Erythroblast (primary cell): ENCODE data around the gene TTC29.

Source experiments
- DNase-seq, 2 experiments: peaks; one replicate each; lab custom pipeline; 2025; lab: John Stamatoyannopoulos, UW
- GATA1 ChIP-seq: IDR thresholded peaks from 2 replicates; pipeline ENCODE4 v1.6.1; 2011; ENCODE audit warnings: low read depth, mild to moderate bottlenecking, control low read depth, low read length, moderate library complexity
- POLR2A ChIP-seq: IDR thresholded peaks from 2 replicates; pipeline ENCODE4 v1.6.1; 2011; ENCODE audit warnings: mild to moderate bottlenecking, low read length

Gene TTC29

DNA sequence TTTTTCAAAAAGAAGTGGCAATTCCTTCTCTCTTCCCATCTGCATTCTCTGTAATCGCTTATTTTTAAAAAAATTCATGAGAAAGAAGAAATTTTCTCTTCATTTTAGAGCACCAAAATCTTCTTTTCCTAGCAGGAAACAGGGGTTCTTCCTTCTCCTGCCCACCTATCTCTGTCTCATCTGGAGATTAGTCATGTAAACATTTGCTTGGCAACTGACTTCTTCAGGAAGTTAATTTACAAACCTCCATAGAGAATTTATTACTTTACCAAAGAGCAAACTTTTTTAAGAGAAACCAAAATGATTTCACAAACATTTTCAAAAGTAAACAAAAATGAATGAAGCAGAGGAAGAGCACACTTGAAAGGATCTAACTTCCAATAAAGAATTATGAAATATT lies 13.5 kb downstream of the TTC29 start:
- DNase-seq, result no peak
- TF ChIP-seq POLR2A, result no peak
- no peak for TF ChIP-seq GATA1

- no peak for DNase-seq
- TF ChIP-seq POLR2A (no peak), GATA1 (no peak)
These were observed 15.0 kb downstream of the TTC29 start for GRCh38 chr4:146930673-146931072.

DNA sequence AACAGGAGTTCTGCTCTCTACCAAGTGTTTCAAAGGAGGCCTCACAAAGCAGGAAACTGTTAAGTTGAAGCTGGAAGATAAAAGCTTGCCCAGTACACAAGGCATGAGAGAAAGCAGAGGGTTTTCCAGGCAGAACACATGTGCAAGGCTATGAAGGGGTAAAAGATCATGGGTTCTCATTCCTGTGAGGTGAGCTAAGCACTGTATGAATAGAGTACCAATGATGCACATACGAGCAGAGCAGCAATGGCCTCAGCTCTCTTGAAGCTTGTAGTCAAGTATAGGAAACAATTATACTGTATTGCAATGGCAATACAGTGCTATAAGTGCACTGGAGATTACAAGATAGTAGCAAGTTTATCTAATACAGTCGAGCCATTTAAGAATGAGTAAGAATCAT lies 18.0 kb downstream of the TTC29 start:
- no peak for DNase-seq
- TF ChIP-seq POLR2A, result no peak
- no peak for TF ChIP-seq GATA1

GRCh38 chr4:146916479-146917076 lies 29.1 kb downstream of the TTC29 start:
- DNase-seq, result peak; percentile 22 to 59
- no peak for TF ChIP-seq POLR2A
- TF ChIP-seq GATA1, result no peak

DNA sequence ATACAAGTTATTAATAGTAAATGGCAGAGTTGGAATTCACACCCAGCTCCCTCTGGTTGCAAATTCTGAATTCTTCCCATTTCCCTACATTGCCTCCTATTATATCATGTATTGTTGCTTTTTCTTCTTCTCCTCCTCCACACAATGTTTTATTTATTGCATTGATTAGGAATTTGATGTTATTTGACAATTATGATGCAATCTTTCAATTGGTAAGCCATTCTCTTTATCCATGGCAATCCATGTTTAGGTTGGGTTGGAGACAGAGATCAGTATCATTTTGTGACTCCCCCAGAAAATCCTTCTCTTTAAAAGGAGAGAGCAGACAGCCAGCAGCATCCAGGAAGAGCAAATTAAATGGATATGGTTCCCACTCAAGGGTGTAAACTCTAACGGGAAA lies 30.5 kb downstream of the TTC29 start:
- TF ChIP-seq GATA1 (no peak), POLR2A (no peak)

GRCh38 chr4:146900295-146900694 lies 45.4 kb downstream of the TTC29 start:
- no peak for DNase-seq
- TF ChIP-seq GATA1, result no peak
- no peak for TF ChIP-seq POLR2A

More for the DNA sequence above, 30.5 kb downstream of the TTC29 start:
- no peak for DNase-seq

DNA sequence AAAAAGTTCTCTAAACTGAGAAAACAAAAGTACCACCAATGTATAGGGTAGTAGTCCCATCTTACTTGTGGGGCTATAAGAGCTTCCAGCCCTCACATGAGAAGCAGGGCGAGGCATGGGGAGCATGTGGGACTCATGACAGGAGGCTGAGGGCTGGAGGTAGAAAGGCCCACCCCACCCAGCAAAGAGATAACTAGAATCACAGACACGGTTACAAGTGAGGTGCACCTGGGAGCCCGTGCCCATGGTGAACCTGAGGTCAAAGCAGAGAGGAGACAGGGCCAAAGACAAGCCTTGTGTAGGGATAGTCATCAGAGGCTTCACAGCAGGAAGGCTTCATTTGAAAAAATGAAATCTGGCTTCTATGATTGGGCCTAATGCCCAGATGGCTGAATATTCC lies 55.4 kb downstream of the TTC29 start:
- no peak for DNase-seq
- TF ChIP-seq POLR2A, result no peak
- no peak for TF ChIP-seq GATA1

- no peak for DNase-seq
- TF ChIP-seq GATA1 (no peak), POLR2A (no peak)
These were observed 62.6 kb downstream of the TTC29 start for GRCh38 chr4:146883070-146883469.

DNA sequence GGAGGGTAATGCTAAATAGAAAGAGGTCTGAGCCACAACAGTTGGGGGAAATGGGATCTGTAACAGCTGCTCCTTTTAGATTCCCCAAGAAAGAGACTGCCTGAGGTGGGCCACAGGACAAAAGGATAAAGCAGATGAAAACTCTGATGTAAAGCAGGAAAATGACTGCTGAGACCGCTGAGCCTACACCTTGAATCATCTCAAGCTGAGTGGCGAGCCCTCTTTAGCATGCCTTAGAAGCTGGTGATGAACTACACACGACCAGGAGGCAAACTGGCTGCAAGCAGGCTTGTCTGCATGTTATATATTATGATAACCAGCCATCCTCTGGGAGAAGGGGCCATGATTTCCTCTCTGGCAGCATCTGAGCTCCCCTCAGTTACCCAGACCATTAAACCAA lies 88.4 kb downstream of the TTC29 start:
- TF ChIP-seq POLR2A, result no peak
- no peak for TF ChIP-seq GATA1
- no peak for DNase-seq

- TF ChIP-seq GATA1, result no peak
- no peak for TF ChIP-seq POLR2A
- DNase-seq, result no peak
These were observed 89.9 kb downstream of the TTC29 start for GRCh38 chr4:146855761-146856160.

- DNase-seq, result no peak
- no peak for TF ChIP-seq POLR2A
- TF ChIP-seq GATA1, result no peak
These were observed 93.3 kb downstream of the TTC29 start for GRCh38 chr4:146852360-146852759.

GRCh38 chr4:146847345-146847744 lies 98.3 kb downstream of the TTC29 start:
- TF ChIP-seq POLR2A, result no peak
- TF ChIP-seq GATA1, result no peak

DNA sequence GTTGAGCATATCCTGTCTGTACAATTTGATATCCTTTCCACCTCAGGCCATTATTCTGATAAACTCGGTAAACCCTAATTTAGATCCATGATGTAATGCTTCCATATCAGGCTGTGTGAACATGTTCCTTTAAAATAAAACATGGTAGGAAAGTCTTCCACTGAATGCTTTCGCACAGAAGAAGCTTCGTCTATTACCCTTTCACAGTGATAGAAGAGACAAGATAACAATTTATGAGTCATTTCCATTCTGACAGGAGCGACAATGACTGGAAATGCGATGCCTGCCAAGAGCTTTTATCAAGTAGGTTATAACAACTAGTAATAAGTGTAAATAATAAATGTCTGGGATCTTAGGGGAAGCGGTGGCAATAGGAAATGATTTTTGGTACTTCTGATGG lies 98.8 kb downstream of the TTC29 start:
- TF ChIP-seq GATA1, result no peak
- no peak for TF ChIP-seq POLR2A
- DNase-seq, result no peak

More at GRCh38 chr4:146847345-146847744, 98.3 kb downstream of the TTC29 start:
- no peak for DNase-seq

DNA sequence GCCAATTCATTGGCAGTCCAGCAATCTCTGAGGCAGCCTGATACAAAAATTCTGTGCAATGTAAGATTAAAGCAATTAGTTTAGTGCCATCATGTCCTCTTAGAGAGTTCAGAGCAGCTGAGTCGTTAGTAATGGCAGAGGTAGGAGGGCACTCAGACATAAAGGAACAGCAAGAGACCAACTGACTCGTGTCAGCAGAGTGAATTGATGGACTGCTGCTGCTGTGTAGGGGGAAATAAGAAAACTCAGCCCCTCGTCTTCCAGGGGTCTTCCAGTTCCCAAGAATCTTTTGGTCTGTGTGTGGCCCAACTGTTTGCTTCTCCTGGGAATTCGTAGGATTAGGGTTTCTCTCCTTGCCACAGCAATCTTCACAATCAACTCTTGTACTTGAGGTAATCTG lies 100.9 kb downstream of the TTC29 start:
- no peak for DNase-seq
- TF ChIP-seq POLR2A (no peak), GATA1 (no peak)

GRCh38 chr4:146842876-146843275 lies 102.8 kb downstream of the TTC29 start:
- TF ChIP-seq POLR2A, result no peak
- TF ChIP-seq GATA1, result no peak
- no peak for DNase-seq

GRCh38 chr4:146840731-146841130 lies 104.9 kb downstream of the TTC29 start:
- DNase-seq, result no peak
- no peak for TF ChIP-seq GATA1
- no peak for TF ChIP-seq POLR2A

DNA sequence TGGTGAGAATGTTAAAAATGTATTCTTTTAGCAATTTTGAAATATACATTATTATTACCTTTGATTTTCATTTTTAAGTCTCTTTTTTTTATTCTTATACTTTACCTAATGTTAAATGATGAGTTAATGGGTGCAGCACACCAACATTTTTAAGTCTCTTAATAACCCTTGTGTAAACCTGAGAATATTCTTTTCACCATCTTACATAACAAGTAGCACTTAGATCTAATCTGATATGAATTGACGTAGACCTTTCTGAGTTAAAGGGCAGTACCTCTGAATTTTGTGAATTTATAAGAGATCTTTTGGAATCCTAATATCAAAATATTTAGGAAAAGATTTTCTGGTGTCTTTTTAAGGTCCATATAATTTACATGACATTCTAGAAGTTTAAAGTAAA lies 110.6 kb downstream of the TTC29 start:
- DNase-seq, result no peak
- no peak for TF ChIP-seq GATA1
- no peak for TF ChIP-seq POLR2A
